OCI-LY1 (cell line): ENCODE measurements around the gene GPRC5B.

Experiments
- H2AFZ ChIP-seq: fragments of 200-600 bp; sonication (generic), shearing (Covaris generic); 2 replicates; pipeline ENCODE4 v1.6.0; 2014; ENCODE audit warnings: antibody characterized with exemption, mild to moderate bottlenecking, low read length
- H3F3A ChIP-seq: fragments of 200-600 bp; sonication (generic), shearing (Covaris generic); 2 replicates; pipeline ENCODE4 v1.6.0; 2014; ENCODE audit warnings: mild to moderate bottlenecking, antibody characterized with exemption, low read length, moderate library complexity; ENCODE audit not compliant: insufficient read depth
- H3K27ac ChIP-seq: fragments of 200-600 bp; sonication (generic); 2 replicates; pipeline ENCODE4 v1.5.1; 2014; ENCODE audit warnings: low read length, mixed run types, mild to moderate bottlenecking, low read depth; ENCODE audit not compliant: poor library complexity, severe bottlenecking
- H3K27me3 ChIP-seq: fragments of 200-600 bp; sonication (generic); 2 replicates; pipeline ENCODE4 v1.6.0; 2014; ENCODE audit warnings: antibody characterized with exemption, mild to moderate bottlenecking, low read length, moderate library complexity; ENCODE audit not compliant: insufficient read depth
- H3K36me3 ChIP-seq: fragments of 200-600 bp; sonication (generic); 2 replicates; pipeline ENCODE4 v1.6.1; 2014; ENCODE audit warnings: mild to moderate bottlenecking, antibody characterized with exemption, low read length, moderate library complexity, mixed read lengths; ENCODE audit not compliant: insufficient read depth
- H3K4me1 ChIP-seq: fragments of 200-600 bp; sonication (generic); 2 replicates; pipeline ENCODE4 v1.5.1; 2014; ENCODE audit warnings: mild to moderate bottlenecking, low read length, moderate library complexity; ENCODE audit not compliant: insufficient read depth, severe bottlenecking
- H3K4me2 ChIP-seq: fragments of 200-600 bp; sonication (generic), shearing (Covaris generic); 2 replicates; pipeline ENCODE4 v1.6.1; 2014; ENCODE audit warnings: low read length
- H3K4me3 ChIP-seq: fragments of 200-600 bp; sonication (generic); 2 replicates; pipeline ENCODE4 v1.5.1; 2014; ENCODE audit warnings: low read length, low read depth, mild to moderate bottlenecking, mixed read lengths; ENCODE audit not compliant: poor library complexity, severe bottlenecking
- H3K79me2 ChIP-seq: fragments of 200-600 bp; shearing (Covaris generic); 2 replicates; pipeline ENCODE4 v1.6.1; 2016; ENCODE audit warnings: mixed run types, low read length, mixed read lengths; ENCODE audit not compliant: insufficient read depth
- H3K9ac ChIP-seq: fragments of 200-600 bp; sonication (generic), shearing (Covaris generic); 2 replicates; pipeline ENCODE4 v1.6.1; 2014; ENCODE audit warnings: mild to moderate bottlenecking, low read length, mixed read lengths
- H3K9me2 ChIP-seq: fragments of 200-600 bp; sonication (generic), shearing (Covaris generic); 2 replicates; pipeline ENCODE4 v1.6.1; 2014; ENCODE audit warnings: low read depth, mild to moderate bottlenecking, low read length, mixed read lengths
- H3K9me3 ChIP-seq: fragments of 200-600 bp; shearing (Covaris generic); 2 replicates; pipeline ENCODE4 v1.6.1; 2014; ENCODE audit warnings: low read length, mixed read lengths
- H4K20me1 ChIP-seq: fragments of 200-600 bp; sonication (generic), shearing (Covaris generic); 2 replicates; pipeline ENCODE4 v1.6.0; 2016; ENCODE audit warnings: mild to moderate bottlenecking, low read length; ENCODE audit not compliant: insufficient read depth
- CTCF ChIP-seq: fragments of 200-600 bp; sonication (generic), shearing (Covaris generic); IDR thresholded peaks from 2 replicates; pipeline ENCODE4 v1.5.1; 2017; ENCODE audit warnings: mild to moderate bottlenecking, antibody characterized with exemption, low read length, moderate library complexity, mixed read lengths
- EZH2 ChIP-seq: fragments of 200-600 bp; sonication (generic), shearing (Covaris generic); IDR thresholded peaks from 2 replicates; pipeline ENCODE4 v1.8.0; 2017; ENCODE audit warnings: borderline replicate concordance, mixed run types, mild to moderate bottlenecking, antibody characterized with exemption, low read length, moderate library complexity, mixed read lengths

The GPRC5B gene

GRCh38 chr16:19919142-19919541 is 34.5 kb upstream of the GPRC5B start:
- Histone ChIP-seq H3K9ac (no peak overlapping the region), H3K4me3 (no peak overlapping the region), H3K4me2 (no peak overlapping the region), H3K9me2 (no peaks in the 10 kb centered on the region), H2AFZ (no peak overlapping the region), H3K4me1 (no peaks in the 10 kb centered on the region), H3K27ac (no peak overlapping the region), H3K27me3 (no peaks in the 10 kb centered on the region), H3K36me3 (no peaks in the 10 kb centered on the region), H3F3A (no peaks in the 10 kb centered on the region), H3K9me3 (no peaks in the 10 kb centered on the region), H4K20me1 (no peaks in the 10 kb centered on the region), H3K79me2 (no peaks in the 10 kb centered on the region)
- TF ChIP-seq EZH2: no peak
- no peak for TF ChIP-seq CTCF

- Histone ChIP-seq H3K9me2 (no peaks in the 10 kb centered on the region), H3K4me2 (no peak overlapping the region), H3K4me1 (no peaks in the 10 kb centered on the region), H3K27ac (no peak overlapping the region), H3K79me2 (no peaks in the 10 kb centered on the region), H2AFZ (no peak overlapping the region), H3K4me3 (no peak overlapping the region), H4K20me1 (no peaks in the 10 kb centered on the region), H3K9ac (no peak overlapping the region), H3K9me3 (no peaks in the 10 kb centered on the region), H3F3A (no peaks in the 10 kb centered on the region), H3K36me3 (no peaks in the 10 kb centered on the region), H3K27me3 (no peaks in the 10 kb centered on the region)
- TF ChIP-seq EZH2: no peak
- TF ChIP-seq CTCF: no peak
Measured at GRCh38 chr16:19916064-19916463, 31.4 kb upstream of the GPRC5B start.

- no peak overlapping the region for H3K9ac ChIP-seq
- no peaks in the 10 kb centered on the region for H4K20me1 ChIP-seq
- no peaks in the 10 kb centered on the region for H3K4me1 ChIP-seq
- H2AFZ ChIP-seq: no peak overlapping the region
- no peaks in the 10 kb centered on the region for H3K27me3 ChIP-seq
- H3K36me3 ChIP-seq: no peaks in the 10 kb centered on the region
- no peak overlapping the region for H3K4me3 ChIP-seq
- no peak overlapping the region for H3K4me2 ChIP-seq
- no peak overlapping the region for H3K27ac ChIP-seq
- H3K9me3 ChIP-seq: no peaks in the 10 kb centered on the region
- H3F3A ChIP-seq: no peaks in the 10 kb centered on the region
- no peaks in the 10 kb centered on the region for H3K79me2 ChIP-seq
- no peak for TF ChIP-seq EZH2
- TF ChIP-seq CTCF: no peak
- H3K9me2 ChIP-seq: no peaks in the 10 kb centered on the region
Measured at GRCh38 chr16:19914877-19915276, 30.2 kb upstream of the GPRC5B start.
